Stimulated activated naive B cell treated with anti-CD40 and anti-IgM and Interleukin-4, amounts not matched to agents 10 μg/mL and 1 μg/mL and 100 μg/mL, for 72 hours (primary cell): ENCODE measurements around the gene ATRNL1.
"Not testable (repeated sequence)": the region's sequence is repeated elsewhere in the genome, so short reads cannot be mapped to it uniquely, and the experiment has no call there.

Experiments
- ATAC-seq, 2 donors: fragments of 150-1000 bp; cut with Tn5 transposase; replicated peaks; 2 replicates each; pipeline ENCODE4 v1.10.0; 2021; ENCODE audit warnings: moderate library complexity in 1 of 2
- DNase-seq: peaks from one replicate; pipeline ENCODE4 v3.0.0; 2021
- H3K27ac Mint-ChIP-seq: one replicate; pipeline ENCODE4 v1.8.0; 2022; ENCODE audit warnings: mild to moderate bottlenecking, mixed read lengths
- H3K27me3 Mint-ChIP-seq, 2 donors: one replicate each; pipeline ENCODE4 v1.8.0; 2022; ENCODE audit warnings: mixed read lengths in 2 of 2
- H3K36me3 Mint-ChIP-seq, 2 donors: one replicate each; pipeline ENCODE4 v1.8.0; 2022; ENCODE audit warnings: mixed read lengths in 2 of 2, mild to moderate bottlenecking in 1 of 2
- H3K4me1 Mint-ChIP-seq, 2 donors: one replicate each; pipeline ENCODE4 v1.8.0; 2022; ENCODE audit warnings: mixed read lengths in 2 of 2, mild to moderate bottlenecking in 1 of 2
- H3K4me3 Mint-ChIP-seq, 2 donors: one replicate each; pipeline ENCODE4 v1.8.0; 2022; ENCODE audit warnings: mild to moderate bottlenecking in 2 of 2, mixed read lengths in 2 of 2, moderate library complexity in 1 of 2
- H3K9me3 Mint-ChIP-seq, 2 donors: one replicate each; pipeline ENCODE4 v1.8.0; 2022; ENCODE audit warnings: mixed read lengths in 2 of 2, mild to moderate bottlenecking in 1 of 2

ATRNL1 gene

DNA sequence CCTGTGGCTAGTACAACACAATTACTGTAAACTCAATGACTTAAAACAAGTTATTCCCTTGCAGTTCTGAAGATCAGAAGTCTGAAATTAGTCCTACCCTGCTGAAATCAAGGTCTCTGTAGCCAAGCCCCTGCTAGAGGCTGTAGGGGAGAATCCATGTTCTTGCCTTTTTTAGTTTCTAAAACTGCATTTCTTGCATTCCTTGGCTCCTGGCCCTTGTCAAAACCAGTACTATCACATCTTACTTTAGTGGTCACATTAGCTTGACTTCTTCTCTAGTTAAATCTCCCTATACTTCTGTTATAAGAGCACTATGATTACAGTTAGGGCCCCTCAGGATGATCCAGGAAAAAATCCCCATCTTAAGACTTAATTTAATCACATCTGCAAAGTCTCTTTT lies 612.9 kb downstream of the ATRNL1 start:
- no peaks in the 10 kb centered on the region for H3K36me3 Mint-ChIP-seq
- H3K9me3 Mint-ChIP-seq = no peaks in the 10 kb centered on the region
- H3K4me3 Mint-ChIP-seq = no peak overlapping the region
- no peaks in the 10 kb centered on the region for H3K4me1 Mint-ChIP-seq
- no peak for DNase-seq
- H3K27ac Mint-ChIP-seq = no peak overlapping the region
- no peak for ATAC-seq
- H3K27me3 Mint-ChIP-seq = no peaks in the 10 kb centered on the region

DNA sequence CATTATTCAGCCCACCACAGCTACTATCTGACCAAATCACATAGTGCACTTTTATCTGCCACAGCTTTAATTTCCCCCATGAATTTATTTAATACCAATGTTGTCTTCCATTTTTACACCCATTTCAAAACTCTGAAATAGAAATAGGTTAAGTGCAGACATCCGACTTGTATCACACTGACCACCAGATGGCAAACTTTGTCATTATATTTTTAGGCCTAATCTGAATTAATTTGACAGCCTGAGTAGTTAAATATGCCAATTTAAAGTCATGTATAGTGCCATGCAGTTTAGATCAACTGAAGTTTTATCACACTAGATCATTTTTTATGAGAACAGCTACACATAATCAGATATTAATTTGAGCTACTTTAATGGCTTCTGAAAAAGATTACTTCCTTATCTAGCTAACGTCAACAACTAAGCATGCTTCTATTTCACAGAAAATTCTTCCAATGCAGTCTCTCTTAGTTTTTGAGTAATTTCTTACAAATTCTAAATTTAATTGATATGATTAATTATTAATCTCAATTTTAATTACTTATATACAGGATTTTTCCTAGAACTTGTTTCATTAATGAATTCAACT lies 613.4 kb downstream of the ATRNL1 start:
- Mint-ChIP-seq H3K9me3 (no peaks in the 10 kb centered on the region), H3K27ac (no peak overlapping the region), H3K4me1 (no peaks in the 10 kb centered on the region), H3K36me3 (no peaks in the 10 kb centered on the region), H3K4me3 (no peak overlapping the region), H3K27me3 (no peaks in the 10 kb centered on the region)
- no peak for ATAC-seq
- no peak for DNase-seq

DNA sequence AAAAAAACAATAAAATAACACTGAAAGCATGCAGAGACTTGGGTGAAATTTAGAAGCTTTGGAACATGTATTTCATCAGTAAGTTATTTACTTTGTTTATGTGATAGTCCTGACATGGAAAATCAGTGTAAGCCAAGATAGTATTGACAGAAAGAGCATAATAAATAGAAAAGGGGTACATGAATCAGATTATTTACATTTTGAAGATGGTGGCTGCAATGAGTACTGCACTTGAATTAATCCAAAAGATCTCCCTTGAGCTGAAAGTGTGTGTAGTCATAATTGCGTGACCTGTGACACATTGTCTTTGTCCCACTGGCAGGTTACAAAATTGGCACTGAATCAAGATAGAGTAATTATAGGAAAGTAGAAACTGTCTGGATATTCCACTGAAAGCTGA lies 617.0 kb downstream of the ATRNL1 start:
- no peak for DNase-seq
- H3K27ac Mint-ChIP-seq = no peak overlapping the region
- ATAC-seq = no peak
- H3K4me3 Mint-ChIP-seq = no peak overlapping the region
- H3K27me3 Mint-ChIP-seq = no peaks in the 10 kb centered on the region
- H3K4me1 Mint-ChIP-seq = no peaks in the 10 kb centered on the region
- H3K9me3 Mint-ChIP-seq = no peaks in the 10 kb centered on the region
- H3K36me3 Mint-ChIP-seq = no peaks in the 10 kb centered on the region

DNA sequence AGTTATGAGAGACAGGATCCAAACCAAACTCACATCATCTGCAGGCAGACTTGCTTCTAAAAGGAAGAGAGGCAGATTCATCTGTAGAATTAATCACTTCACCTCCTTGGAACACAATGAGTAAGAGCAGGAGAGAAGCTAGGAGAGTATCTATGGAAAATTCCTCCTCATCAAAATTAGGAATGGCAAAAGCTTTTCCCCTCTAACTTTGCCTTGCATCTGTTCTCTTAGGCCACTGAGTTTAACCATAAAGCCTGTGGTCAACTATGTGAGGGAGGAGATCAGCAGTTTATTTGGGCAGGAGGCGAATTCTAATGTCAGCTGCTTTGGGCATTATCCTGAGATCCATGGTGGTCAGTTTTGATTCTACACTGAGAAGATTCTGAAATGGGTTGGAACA lies 618.1 kb downstream of the ATRNL1 start:
- Mint-ChIP-seq H3K27me3 (no peaks in the 10 kb centered on the region), H3K4me1 (no peaks in the 10 kb centered on the region), H3K4me3 (no peak overlapping the region), H3K9me3 (no peaks in the 10 kb centered on the region), H3K36me3 (no peaks in the 10 kb centered on the region), H3K27ac (no peak overlapping the region)
- ATAC-seq = no peak
- no peak for DNase-seq

DNA sequence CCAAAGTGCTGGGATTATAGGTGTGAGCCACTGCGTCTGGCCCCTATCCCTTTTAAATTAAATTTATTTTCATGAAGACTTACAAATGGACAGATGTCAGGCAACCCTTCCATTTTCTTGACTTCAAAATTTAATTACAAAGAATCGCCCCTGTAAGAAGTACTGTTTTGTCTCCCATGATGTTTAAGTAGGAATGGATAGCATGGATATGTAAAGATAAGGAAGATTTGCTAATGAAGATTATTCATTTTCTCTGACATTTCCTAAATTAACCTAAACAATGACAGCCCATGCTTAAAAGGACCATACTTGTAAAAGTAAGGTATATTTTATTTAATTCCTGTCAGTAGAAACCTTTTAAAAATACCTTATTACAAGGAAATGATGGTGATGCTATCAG lies 627.0 kb downstream of the ATRNL1 start:
- no peak overlapping the region for H3K4me3 Mint-ChIP-seq
- H3K9me3 Mint-ChIP-seq = no peaks in the 10 kb centered on the region

DNA sequence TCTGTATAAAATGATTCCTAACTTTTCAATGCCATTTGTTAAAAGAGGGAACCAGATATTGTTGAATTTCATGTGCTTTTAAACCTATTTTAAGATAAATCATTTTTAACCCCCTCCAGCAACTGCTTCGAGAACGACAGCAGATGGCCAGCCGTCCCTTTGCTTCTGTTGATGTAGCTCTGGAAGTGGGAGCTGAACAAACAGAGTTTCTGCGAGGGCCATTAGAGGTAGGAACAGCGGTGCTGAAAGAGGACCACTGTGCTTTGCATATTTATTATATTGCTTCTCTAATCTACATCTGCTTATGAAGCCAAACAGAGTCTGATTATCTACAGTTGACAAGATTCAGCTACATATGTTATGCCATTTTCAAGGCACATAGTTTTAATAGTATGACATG lies 634.0 kb downstream of the ATRNL1 start:
- Mint-ChIP-seq H3K27me3 (no peaks in the 10 kb centered on the region), H3K4me3 (no peak overlapping the region), H3K36me3 (no peaks in the 10 kb centered on the region), H3K4me1 (no peaks in the 10 kb centered on the region), H3K27ac (no peak overlapping the region), H3K9me3 (no peaks in the 10 kb centered on the region)
- ATAC-seq (no peak), DNase-seq (no peak)

More for the DNA sequence above, 627.0 kb downstream of the ATRNL1 start:
- Mint-ChIP-seq H3K4me1 (no peaks in the 10 kb centered on the region), H3K27ac (no peak overlapping the region), H3K27me3 (no peaks in the 10 kb centered on the region), H3K36me3 (no peaks in the 10 kb centered on the region)
- DNase-seq = no peak
- ATAC-seq = no peak

DNA sequence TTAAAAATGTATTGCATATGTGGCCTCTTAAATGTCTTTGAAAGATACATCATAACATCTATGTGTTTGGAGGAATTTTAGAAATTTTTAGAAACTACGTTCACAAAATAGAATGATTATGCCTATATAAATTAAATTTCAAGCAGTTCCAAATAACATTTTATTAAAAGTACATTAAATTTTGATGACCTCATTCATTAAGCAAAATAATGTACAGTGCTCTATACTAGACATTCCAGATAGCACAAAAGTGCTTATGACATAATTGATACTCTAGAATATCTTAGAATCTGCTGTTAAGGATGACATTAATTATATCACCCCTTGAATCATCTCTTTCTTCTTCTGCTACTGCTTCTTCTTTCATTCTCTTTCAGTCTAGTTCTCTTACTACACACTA lies 650.9 kb downstream of the ATRNL1 start:
- H3K4me3 Mint-ChIP-seq = no peak overlapping the region
- ATAC-seq (no peak), DNase-seq (no peak)
- H3K36me3 Mint-ChIP-seq = no peaks in the 10 kb centered on the region
- H3K27me3 Mint-ChIP-seq = no peaks in the 10 kb centered on the region
- no peak overlapping the region for H3K27ac Mint-ChIP-seq
- H3K9me3 Mint-ChIP-seq = no peaks in the 10 kb centered on the region
- no peaks in the 10 kb centered on the region for H3K4me1 Mint-ChIP-seq

DNA sequence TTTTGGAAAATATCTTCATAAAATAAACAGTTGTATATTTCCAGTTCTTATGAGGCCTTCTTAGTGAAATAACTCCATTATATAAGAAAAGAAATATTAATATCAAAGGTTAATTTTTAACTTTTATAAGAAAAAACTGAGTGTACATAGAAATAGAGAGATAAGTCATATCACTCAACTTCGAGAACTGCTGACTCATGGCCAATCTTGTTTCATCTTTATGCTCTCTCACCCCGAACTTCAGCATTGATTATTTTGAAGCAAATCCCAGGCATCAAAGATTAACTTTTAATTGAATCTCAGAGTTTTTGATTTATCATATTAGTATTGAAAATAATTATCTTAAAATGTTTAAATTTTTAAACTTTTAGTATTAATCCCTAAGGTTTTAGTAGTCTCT lies 652.8 kb downstream of the ATRNL1 start:
- H3K27ac Mint-ChIP-seq = no peak overlapping the region
- DNase-seq (no peak), ATAC-seq (no peak)
- no peaks in the 10 kb centered on the region for H3K36me3 Mint-ChIP-seq
- H3K9me3 Mint-ChIP-seq = peaks cover 0 to 2% of the 10 kb centered on the region in 2 donors
- no peak overlapping the region for H3K4me3 Mint-ChIP-seq
- H3K4me1 Mint-ChIP-seq = no peaks in the 10 kb centered on the region
- no peaks in the 10 kb centered on the region for H3K27me3 Mint-ChIP-seq

DNA sequence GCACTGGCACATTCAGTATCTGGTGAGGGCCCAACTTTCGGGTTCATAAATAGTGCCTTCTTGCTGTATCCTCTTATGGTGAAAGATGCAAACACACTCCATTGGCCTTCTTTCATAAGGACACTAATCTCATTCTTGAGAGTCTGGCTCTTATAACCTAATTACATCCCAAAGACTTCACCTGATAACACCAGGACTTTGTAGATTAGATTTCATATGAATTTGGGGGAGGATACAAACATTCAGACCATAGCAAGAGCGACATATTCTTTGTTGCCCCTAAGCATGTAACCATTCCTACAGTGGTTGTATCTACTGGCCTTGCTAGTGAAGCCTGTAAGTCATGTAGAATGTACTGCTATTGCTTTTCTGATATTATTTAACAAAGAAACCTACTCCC lies 654.6 kb downstream of the ATRNL1 start:
- no peaks in the 10 kb centered on the region for H3K4me1 Mint-ChIP-seq
- H3K36me3 Mint-ChIP-seq = no peaks in the 10 kb centered on the region
- DNase-seq (no peak), ATAC-seq (no peak)
- H3K9me3 Mint-ChIP-seq = peaks cover 0 to 2% of the 10 kb centered on the region in 2 donors
- no peaks in the 10 kb centered on the region for H3K27me3 Mint-ChIP-seq
- no peak overlapping the region for H3K27ac Mint-ChIP-seq
- H3K4me3 Mint-ChIP-seq = no peak overlapping the region

DNA sequence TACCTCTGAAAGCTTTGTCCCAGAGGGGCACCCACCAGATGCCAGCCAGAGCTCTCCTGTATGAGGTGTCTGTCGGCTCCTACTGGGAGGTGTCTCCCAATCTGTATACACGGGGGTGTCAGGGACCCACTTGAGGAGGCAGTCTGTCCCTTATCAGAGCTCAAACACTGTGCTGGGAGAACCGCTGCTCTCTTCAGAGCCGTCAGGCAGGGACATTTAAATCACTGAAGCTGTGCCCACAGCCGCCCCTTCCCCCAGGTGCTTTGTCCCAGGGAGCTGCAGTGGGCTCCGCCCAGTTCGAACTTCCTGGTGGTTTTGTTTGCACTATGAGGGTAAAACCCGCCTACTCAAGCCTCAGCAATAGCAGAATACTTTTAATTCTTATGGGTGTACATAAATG lies 665.3 kb downstream of the ATRNL1 start:
- H3K27me3 Mint-ChIP-seq, ATAC-seq: not testable (repeated sequence)

DNA sequence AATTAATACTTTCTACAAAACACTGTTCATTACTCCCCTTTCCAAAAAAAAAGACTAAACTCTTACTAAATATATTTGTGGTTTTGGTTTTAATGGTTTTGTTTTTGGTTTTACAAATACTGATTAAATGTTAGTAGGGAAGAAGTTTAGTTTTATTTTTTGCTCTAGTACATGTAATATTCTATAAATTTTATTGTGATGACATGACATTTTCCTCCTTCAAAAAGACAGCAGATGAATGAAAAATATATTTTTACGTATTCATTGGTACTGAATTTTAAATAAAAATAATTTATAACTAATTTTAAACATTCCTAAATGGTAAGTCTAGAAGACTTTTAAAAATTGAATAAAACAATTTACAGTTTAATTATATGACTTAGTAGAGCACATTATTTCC lies 667.0 kb downstream of the ATRNL1 start:
- Mint-ChIP-seq H3K36me3 (no peaks in the 10 kb centered on the region), H3K9me3 (peaks cover 9 to 13% of the 10 kb centered on the region in 2 donors), H3K27me3 (no peaks in the 10 kb centered on the region), H3K4me3 (no peak overlapping the region), H3K27ac (no peak overlapping the region), H3K4me1 (no peaks in the 10 kb centered on the region)
- DNase-seq = no peak
- no peak for ATAC-seq

More for the DNA sequence above, 665.3 kb downstream of the ATRNL1 start:
- not testable (repeated sequence) for H3K27ac Mint-ChIP-seq, H3K4me1 Mint-ChIP-seq, DNase-seq, H3K4me3 Mint-ChIP-seq, H3K36me3 Mint-ChIP-seq
- peaks cover 12 to 13% of the 10 kb centered on the region in 2 donors for H3K9me3 Mint-ChIP-seq

DNA sequence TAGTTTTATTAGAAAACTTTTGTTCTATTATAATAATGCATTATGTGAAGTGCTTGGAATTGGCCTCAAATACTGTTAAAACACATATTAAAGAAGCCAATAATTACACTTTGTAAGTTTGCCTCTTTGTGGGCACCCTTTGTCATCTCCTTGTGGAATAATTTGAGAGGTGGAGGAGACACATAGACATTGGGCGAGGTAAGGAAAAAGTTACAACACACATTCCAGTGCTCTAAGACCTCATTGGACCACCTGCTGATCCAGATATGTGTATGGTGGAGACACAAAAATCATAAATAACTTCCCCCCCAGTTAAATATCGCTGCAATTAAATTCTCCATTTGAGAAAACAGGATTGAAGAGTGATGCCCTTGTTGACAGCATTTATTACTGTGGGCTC lies 668.0 kb downstream of the ATRNL1 start:
- no peak overlapping the region for H3K27ac Mint-ChIP-seq

DNA sequence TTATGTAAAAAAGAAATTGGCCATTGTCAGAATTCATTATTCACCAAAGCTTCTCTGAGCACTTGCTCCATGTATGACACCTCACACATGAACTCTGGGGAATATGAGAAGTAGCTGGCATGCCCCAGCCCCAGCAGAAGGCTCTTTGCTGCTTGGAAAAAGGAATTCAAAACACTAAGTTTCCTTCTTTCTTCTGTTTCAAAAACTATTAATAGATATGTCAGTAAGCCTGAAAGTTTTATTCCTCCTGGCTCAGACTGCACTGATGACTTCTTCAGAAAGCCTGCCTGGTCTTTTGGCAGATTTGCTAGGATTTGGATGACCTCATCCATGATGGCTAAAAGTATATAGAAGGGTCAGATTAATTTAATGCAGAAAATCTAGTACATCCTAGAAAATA lies 668.9 kb downstream of the ATRNL1 start:
- ATAC-seq = no peak
- Mint-ChIP-seq H3K36me3 (no peaks in the 10 kb centered on the region), H3K27ac (no peak overlapping the region)

More for the DNA sequence above, 668.0 kb downstream of the ATRNL1 start:
- no peaks in the 10 kb centered on the region for H3K27me3 Mint-ChIP-seq
- H3K36me3 Mint-ChIP-seq = no peaks in the 10 kb centered on the region
- peaks cover 5 to 10% of the 10 kb centered on the region in 2 donors for H3K9me3 Mint-ChIP-seq
- no peak overlapping the region for H3K4me3 Mint-ChIP-seq
- H3K4me1 Mint-ChIP-seq = no peaks in the 10 kb centered on the region
- ATAC-seq (no peak), DNase-seq (no peak)

DNA sequence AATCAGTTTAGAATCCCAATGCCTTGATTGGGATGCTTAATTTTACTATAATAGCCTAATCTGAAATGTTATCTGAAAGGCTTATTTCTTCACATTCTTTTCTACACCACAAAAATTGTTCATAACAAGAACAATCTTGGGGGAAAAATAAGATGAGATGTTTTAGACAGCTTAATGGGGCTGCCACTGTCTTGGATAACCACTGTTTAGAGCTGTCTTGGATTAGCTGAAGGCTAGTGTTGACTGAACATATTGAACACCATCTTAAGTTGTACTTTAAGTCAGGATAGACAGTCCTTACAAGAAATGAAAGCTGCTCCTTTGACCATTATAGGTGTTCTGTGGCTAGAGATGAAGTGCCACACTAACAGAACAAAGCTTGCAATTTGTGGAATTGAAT lies 678.6 kb downstream of the ATRNL1 start:
- no peak for ATAC-seq
- DNase-seq = no peak
- H3K4me1 Mint-ChIP-seq = no peaks in the 10 kb centered on the region
- H3K4me3 Mint-ChIP-seq = no peak overlapping the region
- H3K9me3 Mint-ChIP-seq = no peaks in the 10 kb centered on the region
- no peaks in the 10 kb centered on the region for H3K36me3 Mint-ChIP-seq
- H3K27ac Mint-ChIP-seq = no peak overlapping the region
- H3K27me3 Mint-ChIP-seq = no peaks in the 10 kb centered on the region

More for the DNA sequence above, 668.9 kb downstream of the ATRNL1 start:
- Mint-ChIP-seq H3K4me1 (no peaks in the 10 kb centered on the region), H3K9me3 (peaks cover 0 to under 1% of the 10 kb centered on the region in 2 donors), H3K27me3 (no peaks in the 10 kb centered on the region), H3K4me3 (no peak overlapping the region)
- DNase-seq = no peak

DNA sequence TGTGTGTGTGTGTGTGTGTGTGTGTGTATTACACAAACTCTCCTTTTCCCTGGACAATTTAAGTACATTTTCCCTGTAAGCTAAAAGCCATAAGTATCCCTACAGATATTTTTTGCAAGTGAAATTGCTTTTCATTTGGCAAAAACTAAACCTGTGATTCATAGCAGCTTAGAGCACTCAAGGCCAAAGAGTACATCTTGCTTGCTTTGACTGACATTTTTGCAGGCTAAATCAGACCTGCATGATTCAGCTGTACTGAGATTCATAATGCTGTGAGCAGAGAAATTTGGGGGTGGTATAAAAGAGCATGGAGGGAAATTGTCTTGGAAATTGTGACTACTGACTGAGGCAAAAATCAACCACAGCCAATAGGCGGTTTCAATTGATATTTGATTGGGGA lies 679.4 kb downstream of the ATRNL1 start:
- Mint-ChIP-seq H3K36me3 (no peaks in the 10 kb centered on the region), H3K4me1 (no peaks in the 10 kb centered on the region), H3K27ac (no peak overlapping the region), H3K27me3 (no peaks in the 10 kb centered on the region), H3K4me3 (no peak overlapping the region), H3K9me3 (no peaks in the 10 kb centered on the region)
- ATAC-seq (no peak), DNase-seq (no peak)

DNA sequence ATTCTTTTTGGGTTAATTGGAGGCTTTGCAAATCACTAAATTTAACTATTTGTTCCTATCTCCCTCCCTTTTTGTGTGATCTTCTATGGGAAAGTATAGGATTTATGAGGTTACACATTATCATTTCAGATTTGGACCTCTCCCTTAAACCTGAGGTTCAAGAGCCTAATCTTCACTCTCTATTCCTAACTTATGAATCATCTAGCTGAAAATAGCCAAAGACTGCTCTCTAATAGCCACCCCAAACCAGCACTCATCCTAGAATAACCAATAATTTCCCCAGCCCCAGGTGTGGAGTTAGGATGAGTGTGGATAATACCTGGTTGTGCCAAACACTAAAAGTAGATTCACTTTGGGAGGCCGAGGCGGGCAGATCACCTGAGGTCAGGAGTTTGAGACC lies 680.7 kb downstream of the ATRNL1 start:
- DNase-seq (no peak), ATAC-seq (no peak)
- no peaks in the 10 kb centered on the region for H3K36me3 Mint-ChIP-seq
- H3K27ac Mint-ChIP-seq = no peak overlapping the region
- no peaks in the 10 kb centered on the region for H3K4me1 Mint-ChIP-seq
- H3K4me3 Mint-ChIP-seq = no peak overlapping the region
- no peaks in the 10 kb centered on the region for H3K27me3 Mint-ChIP-seq
- peaks cover 0 to 2% of the 10 kb centered on the region in 2 donors for H3K9me3 Mint-ChIP-seq
